GM12878 (cell line): ENCODE results near the gene COL8A2. TPM values are rescaled to one million over a fixed set of nuclear protein-coding genes. Genes with fewer than 3 reads are reported as not detected.

Source experiments
- ATAC-seq: fragments of 200-7000 bp; cut with Tn5 transposase; 3 replicates; pipeline ENCODE4 v1.9.1; 2020; ENCODE audit warnings: mild to moderate bottlenecking, moderate library complexity
- BruUV-seq: library from RNA; stranded (reverse); fragments of 400-500 nt; replicated peaks from 2 replicates; lab custom pipeline; 2021; lab: Mats Ljungman, UMichigan
- CTCF ChIA-PET: fragments of 300-600 bp; sonication (Branson Sonifier 250); formaldehyde crosslinking; extraction: SDS; loops from one replicate; lab custom pipeline; 2021; ENCODE audit warnings: inconsistent platforms; lab: Yijun Ruan, JAX
- POLR2A ChIA-PET: fragments of 350-600 bp; formaldehyde crosslinking; extraction: SDS; loops from one replicate; lab custom pipeline; 2021; ENCODE audit warnings: inconsistent platforms; lab: Charles Lee
- RAD21 ChIA-PET: fragments of 300-600 bp; sonication (Branson Sonifier 250); formaldehyde crosslinking; loops from one replicate; lab custom pipeline; 2023; ENCODE audit warnings: antibody characterized with exemption; ENCODE audit not compliant: unreplicated experiment; lab: Charles Lee
- SMC1A ChIA-PET: fragments of 300-600 bp; sonication (Branson Sonifier 250); formaldehyde crosslinking; loops from one replicate; lab custom pipeline; 2023; ENCODE audit not compliant: unreplicated experiment, uncharacterized antibody; lab: Charles Lee
- DNase-seq: peaks from one replicate; pipeline ENCODE4 v3.0.0-alpha.2; 2011; ENCODE audit warnings: low read depth, low spot score
- FAIRE-seq: peaks from 3 replicates; lab custom pipeline; 2011; peaks lifted over from hg19 to GRCh38; lab: Jason Lieb, UNC
- H2AFZ ChIP-seq: 2 replicates; pipeline ENCODE4 v1.6.0; 2011; ENCODE audit warnings: low read depth, low read length, control low read depth; ENCODE audit not compliant: control insufficient read depth
- H3K27ac ChIP-seq: 2 replicates; pipeline ENCODE4 v1.5.1; 2011; ENCODE audit warnings: control low read depth; ENCODE audit not compliant: control insufficient read depth, insufficient read depth
- H3K27me3 ChIP-seq, 2 experiments: replicated peaks in 1 of 2; 2 replicates each; pipeline versions ENCODE4 v1.6.0 to v1.6.1; 2011; ENCODE audit warnings: low read length in 1 of 2; ENCODE audit not compliant: control insufficient read depth in 2 of 2, insufficient read depth in 2 of 2
- H3K36me3 ChIP-seq, 2 experiments: 2 replicates each; pipeline ENCODE4 v1.5.1; 2011; ENCODE audit warnings: low read length in 1 of 2; ENCODE audit not compliant: control insufficient read depth in 2 of 2, insufficient read depth in 2 of 2
- H3K4me1 ChIP-seq: 2 replicates; pipeline ENCODE4 v1.6.1; 2011; ENCODE audit warnings: mild to moderate bottlenecking, low read length, moderate library complexity, mixed read lengths; ENCODE audit not compliant: control insufficient read depth, insufficient read depth
- H3K4me2 ChIP-seq: 2 replicates; pipeline ENCODE4 v1.6.0; 2011; ENCODE audit warnings: control low read depth; ENCODE audit not compliant: control insufficient read depth, insufficient read depth
- H3K4me3 ChIP-seq: fragments of 200-600 bp; sonication (generic); 2 replicates; pipeline ENCODE4 v1.5.1; 2016
- H3K79me2 ChIP-seq: 2 replicates; pipeline ENCODE4 v1.6.0; 2011; ENCODE audit warnings: low read length; ENCODE audit not compliant: control insufficient read depth, insufficient read depth
- H3K9ac ChIP-seq: 2 replicates; pipeline ENCODE4 v1.8.0; 2011; ENCODE audit warnings: low read length, control low read depth, mixed read lengths; ENCODE audit not compliant: control insufficient read depth, insufficient read depth
- H3K9me3 ChIP-seq: replicated peaks from 3 replicates; pipeline ENCODE4 v1.5.1; 2011; ENCODE audit warnings: mild to moderate bottlenecking, low read length; ENCODE audit not compliant: control insufficient read depth, insufficient read depth
- H4K20me1 ChIP-seq: 2 replicates; pipeline ENCODE4 v1.6.0; 2011; ENCODE audit not compliant: control insufficient read depth, insufficient read depth
- CEBPB ChIP-seq, 2 experiments: fragments of 150-350 bp in 1 of 2; IDR thresholded peaks; 2 replicates each; pipeline ENCODE4 v1.6.1; 2012 to 2014; ENCODE audit warnings: low read depth in 2 of 2, low read length in 2 of 2, borderline replicate concordance in 1 of 2, inconsistent platforms in 1 of 2
- CEBPZ ChIP-seq: fragments of 150-350 bp; IDR thresholded peaks from 2 replicates; pipeline ENCODE4 v1.6.1; 2016; ENCODE audit warnings: low read depth, low read length
- CHD1 ChIP-seq: IDR thresholded peaks from 2 replicates; pipeline ENCODE4 v1.6.1; 2012; ENCODE audit warnings: low read depth, low read length, improper control_type of control experiment
- E2F8 ChIP-seq: fragments of 450-650 bp; IDR thresholded peaks from 2 replicates; pipeline ENCODE4 v1.6.1; 2018; ENCODE audit warnings: mild to moderate bottlenecking, low read depth, moderate library complexity; ENCODE audit not compliant: partially characterized antibody
- KAT2A ChIP-seq: conservative IDR thresholded peaks from 2 replicates; pipeline ENCODE4 v1.6.1; 2011; ENCODE audit warnings: low read depth, low read length; ENCODE audit not compliant: control insufficient read depth
- NFYA ChIP-seq: IDR thresholded peaks from 2 replicates; pipeline ENCODE4 v1.6.1; 2011; ENCODE audit warnings: low read depth, mild to moderate bottlenecking, low read length, improper control_type of control experiment, borderline replicate concordance
- NR2F1 ChIP-seq: fragments of 450-650 bp; conservative IDR thresholded peaks from 2 replicates; pipeline ENCODE4 v1.6.1; 2017; ENCODE audit warnings: mild to moderate bottlenecking
- SMAD5 ChIP-seq: IDR thresholded peaks from 2 replicates; pipeline ENCODE4 v1.6.1; 2016; ENCODE audit warnings: antibody characterized with exemption, low read depth
- SRF ChIP-seq, 2 experiments: IDR thresholded peaks; 2 replicates each; pipeline ENCODE4 v1.6.1; 2011; ENCODE audit warnings: low read depth in 2 of 2, low read length in 2 of 2, mild to moderate bottlenecking in 1 of 2, moderate library complexity in 1 of 2
- TAF1 ChIP-seq: IDR thresholded peaks from 2 replicates; pipeline ENCODE4 v1.6.1; 2011; ENCODE audit warnings: mild to moderate bottlenecking, low read depth, low read length, borderline replicate concordance
- ZBTB11 ChIP-seq: fragments of 450-650 bp; formaldehyde crosslinking; IDR thresholded peaks from 2 replicates; pipeline ENCODE4 v1.5.0; 2022; ENCODE audit warnings: mild to moderate bottlenecking, missing genetic modification characterization
- WGBS: methylation state at CpG from one replicate; pipeline ENCODE4 v1.1.6; 2016; ENCODE audit warnings: low lambda C conversion rate; ENCODE audit not compliant: insufficient replicate concordance, insufficient coverage; ENCODE audit errors: missing lambda C conversion rate; 5-methylcytosine and 5-hydroxymethylcytosine counted together
- in situ Hi-C: fragments of 300-500 bp; cut with MboI; formaldehyde crosslinking; loops from 9 replicates; pipeline ENCODE4 v1.14.3; 2018; ENCODE audit warnings: mixed read lengths
- intact Hi-C: fragments of 100-400 bp; cut with micrococcal nuclease; formaldehyde crosslinking; loops from one replicate; pipeline ENCODE4 v1.14.2; 2022; ENCODE audit not compliant: unreplicated experiment
- polyA plus RNA-seq, 11 experiments: library from polyadenylated mRNA; depleted of rRNA in 4 of 11; unstranded in 6 of 11; stranded (reverse) in 5 of 11; fragments of >200 nt; fragmentation: Nextera tagmentation in 4 of 11; fragmentation: Illumina TruSeq in 1 of 11; extraction: Ambion mirVana in 4 of 11; extraction: Trizol in 1 of 11; gene quantifications; 1 replicate in 1 of 11; 2 replicates in 10 of 11; pipeline versions ENCODE4 v1.2.1 to v1.2.3, GENCODE V29; 2011 to 2016; ENCODE audit warnings: inconsistent platforms in 2 of 11, missing spikeins in 2 of 11, low read depth in 1 of 11
- total RNA-seq, 4 experiments: library from RNA; depleted of rRNA in 3 of 4; stranded (reverse); fragments of >200 nt in 3 of 4; fragmentation: Illumina TruSeq in 1 of 4; extraction: Trizol in 1 of 4; gene quantifications; 2 replicates each; pipeline versions ENCODE4 v1.2.1 to v1.2.3, GENCODE V29; 2013 to 2021

COL8A2 gene
- total and polyA plus RNA-seq, 10 of the 15 experiments (the other 5 are each of a cell fraction or from before 2014, with no cell fraction given): 0.01 TPM; not detected in 9

GRCh38 chr1:36091698-36092097 is 33.3 kb downstream of the COL8A2 start (continued):
- TF ChIP-seq NFYA: no peak
- TF ChIP-seq CEBPB (IDR thresholded peaks at IDR 0.05; ENCODE audit: borderline replicate concordance in 1 of 2, low read depth in 2 of 2, low read length in 2 of 2): no peak
- no peak for TF ChIP-seq SRF (IDR thresholded peaks at IDR 0.05; ENCODE audit: low read depth in 2 of 2, low read length in 2 of 2)

GRCh38 chr1:36091141-36091540 is 33.9 kb downstream of the COL8A2 start:
- CTCF ChIA-PET: interaction anchor here (0.9 to 1.0 kb wide), 2 partner anchors 59 to 194 kb away, joined by 3 read pairs; no protein-coding TSS in a partner anchor
- no peak for TF ChIP-seq CHD1
- TF ChIP-seq CEBPZ: no peak
- TF ChIP-seq SMAD5: no peak
- no peak for TF ChIP-seq KAT2A
- TF ChIP-seq CEBPB (IDR thresholded peaks at IDR 0.05; ENCODE audit: borderline replicate concordance in 1 of 2, low read depth in 2 of 2, low read length in 2 of 2): no peak
- TF ChIP-seq NR2F1: no peak
- no peak for TF ChIP-seq E2F8
- TF ChIP-seq TAF1: no peak
- TF ChIP-seq ZBTB11 (CRISPR knock-in tag): no peak

More at GRCh38 chr1:36091141-36091540, 33.9 kb downstream of the COL8A2 start:
- no peak overlapping the region for H3K4me2 ChIP-seq
- H3K79me2 ChIP-seq: peaks cover 20% of the 10 kb centered on the region
- ChIA-PET POLR2A (interaction anchor here (0.6 to 1.2 kb wide), 3 partner anchors 58 to 1009 kb away, joined by 4 to 8 read pairs (median 4); partner anchors contain the start of gene TRAPPC3), SMC1A (interaction anchor here (1.2 kb wide), 1 partner anchor 44 kb away, joined by 3 read pairs; no protein-coding TSS in a partner anchor), RAD21 (no interaction called here)
- H3K4me3 ChIP-seq: no peak overlapping the region
- H3K4me1 ChIP-seq: no peaks in the 10 kb centered on the region; the same call in 1 of the 2 replicates
- intact Hi-C loops: no loop called here
- in situ Hi-C loops: loop anchor here (5.0 kb wide), 2 partner anchors 51 to 96 kb away; no protein-coding TSS in a partner anchor
- FAIRE-seq (no peak), DNase-seq (no peak), ATAC-seq (no peak)
- H3K9me3 ChIP-seq: no peaks in the 10 kb centered on the region
- no peaks in the 10 kb centered on the region for H4K20me1 ChIP-seq
- H3K27me3 ChIP-seq: no peaks in the 10 kb centered on the region
- no TSS peak for BruUV-seq
- peaks cover 17 to 18% of the 10 kb centered on the region in 2 experiments for H3K36me3 ChIP-seq
- no peak overlapping the region for H3K9ac ChIP-seq
- WGBS: 97% methylated on average over 4 of the region's 4 CpGs
- no peak overlapping the region for H3K27ac ChIP-seq
- H2AFZ ChIP-seq: no peak overlapping the region
